SK-N-SH (cell line): ENCODE results near the gene MIPOL1. TPM values are rescaled to one million over a fixed set of nuclear protein-coding genes. Genes with fewer than 3 reads are reported as not detected.

Source experiments
- CTCF ChIA-PET: fragments of 300-600, 350-600 bp; formaldehyde crosslinking; extraction: SDS; loops from one replicate; lab custom pipeline; 2021; lab: Yijun Ruan, JAX
- POLR2A ChIA-PET: fragments of 350-600 bp; sonication (Branson Sonifier 250); formaldehyde crosslinking; extraction: SDS; loops from one replicate; lab custom pipeline; 2020; ENCODE audit warnings: antibody characterized with exemption, inconsistent platforms; lab: Yijun Ruan, JAX
- DNase-seq: peaks from one replicate; pipeline ENCODE4 v3.0.0; 2012
- H2AFZ ChIP-seq: fragments of 200-600 bp; sonication (generic); 2 replicates; pipeline ENCODE4 v1.8.1; 2016; ENCODE audit warnings: antibody characterized with exemption, mild to moderate bottlenecking, low read depth
- H3F3A ChIP-seq: fragments of 200-600 bp; sonication (generic); replicated peaks from 2 replicates; pipeline ENCODE3; 2016; ENCODE audit warnings: antibody characterized with exemption, mild to moderate bottlenecking; ENCODE audit not compliant: insufficient read depth
- H3K27ac ChIP-seq, 2 experiments: fragments of 200-500 bp in 1 of 2; fragments of 200-600 bp in 1 of 2; sonication (Bioruptor generic) in 1 of 2; sonication (generic), shearing (Covaris generic) in 1 of 2; 2 replicates each; pipeline versions ENCODE4 v1.5.1 to v1.6.1; 2014 to 2016; ENCODE audit warnings: low read depth in 2 of 2, inconsistent platforms in 1 of 2, low read length in 1 of 2, mild to moderate bottlenecking in 1 of 2, mixed read lengths in 1 of 2
- H3K27me3 ChIP-seq: fragments of 200-600 bp; sonication (generic), shearing (Covaris generic); 2 replicates; pipeline ENCODE4 v1.6.1; 2016; ENCODE audit warnings: mixed run types; ENCODE audit not compliant: insufficient read depth
- H3K36me3 ChIP-seq, 2 experiments: fragments of 200-500 bp in 1 of 2; fragments of 200-600 bp in 1 of 2; sonication (Bioruptor generic) in 1 of 2; sonication (generic) in 1 of 2; replicated peaks in 1 of 2; 2 replicates each; pipeline versions ENCODE3 to v1.5.1; 2014 to 2016; ENCODE audit warnings: low read length in 1 of 2, mild to moderate bottlenecking in 1 of 2; ENCODE audit not compliant: insufficient read depth in 2 of 2, control insufficient read depth in 1 of 2
- H3K4me1 ChIP-seq, 2 experiments: fragments of 200-500 bp in 1 of 2; fragments of 200-600 bp in 1 of 2; sonication (Bioruptor generic) in 1 of 2; sonication (generic), shearing (Covaris generic) in 1 of 2; 2 replicates each; pipeline versions ENCODE4 v1.5.1 to v1.6.1; 2014 to 2016; ENCODE audit warnings: low read depth in 1 of 2, low read length in 1 of 2, mixed run types in 1 of 2; ENCODE audit not compliant: insufficient read depth in 2 of 2, control insufficient read depth in 1 of 2
- H3K4me2 ChIP-seq: fragments of 200-600 bp; sonication (generic), shearing (Covaris generic); 2 replicates; pipeline ENCODE4 v1.6.1; 2017; ENCODE audit warnings: mixed run types
- H3K4me3 ChIP-seq, 2 experiments: fragments of 200-500 bp in 1 of 2; fragments of 200-600 bp in 1 of 2; sonication (Bioruptor generic) in 1 of 2; sonication (generic), shearing (Covaris generic) in 1 of 2; 2 replicates each; pipeline versions ENCODE4 v1.5.1 to v1.8.1; 2014 to 2016; ENCODE audit warnings: low read depth in 2 of 2, inconsistent platforms in 1 of 2, low read length in 1 of 2, mild to moderate bottlenecking in 1 of 2, mixed read lengths in 1 of 2, moderate library complexity in 1 of 2
- H3K79me2 ChIP-seq: fragments of 200-600 bp; sonication (generic); 2 replicates; pipeline ENCODE4 v1.8.1; 2017; ENCODE audit warnings: mild to moderate bottlenecking; ENCODE audit not compliant: insufficient read depth
- H3K9ac ChIP-seq: fragments of 200-600 bp; sonication (generic); 2 replicates; pipeline ENCODE4 v1.6.1; 2017; ENCODE audit warnings: mixed run types
- H3K9me2 ChIP-seq: fragments of 200-600 bp; sonication (generic); 2 replicates; pipeline ENCODE4 v1.6.1; 2017; ENCODE audit warnings: mixed run types
- H3K9me3 ChIP-seq: fragments of 200-600 bp; sonication (generic); 2 replicates; pipeline ENCODE4 v1.6.1; 2017; ENCODE audit warnings: mixed run types, mild to moderate bottlenecking, moderate library complexity
- H4K20me1 ChIP-seq: fragments of 200-600 bp; sonication (generic); 2 replicates; pipeline ENCODE4 v1.6.1; 2017; ENCODE audit warnings: mild to moderate bottlenecking, mixed run types; ENCODE audit not compliant: insufficient read depth
- ELF1 ChIP-seq: IDR thresholded peaks from 2 replicates; pipeline ENCODE4 v1.4.0; 2012
- EZH2phosphoT487 ChIP-seq: fragments of 200-600 bp; sonication (generic); IDR thresholded peaks from 2 replicates; pipeline ENCODE4 v1.6.1; 2017; ENCODE audit warnings: low read depth, mixed run types, mild to moderate bottlenecking, antibody characterized with exemption, moderate library complexity, borderline replicate concordance
- FOSL2 ChIP-seq: IDR thresholded peaks from 2 replicates; pipeline ENCODE4 v1.4.0; 2012; ENCODE audit warnings: low read depth, mild to moderate bottlenecking, moderate library complexity, borderline replicate concordance
- FOXM1 ChIP-seq: IDR thresholded peaks from 2 replicates; pipeline ENCODE4 v1.4.0; 2012; ENCODE audit warnings: low read depth, mild to moderate bottlenecking
- JUND ChIP-seq: IDR thresholded peaks from 2 replicates; pipeline ENCODE4 v1.4.0; 2012
- MEF2A ChIP-seq: IDR thresholded peaks from 2 replicates; pipeline ENCODE4 v1.4.0; 2012; ENCODE audit warnings: low read depth, borderline replicate concordance
- MXI1 ChIP-seq: IDR thresholded peaks from 2 replicates; pipeline ENCODE4 v1.6.1; 2012; ENCODE audit warnings: mild to moderate bottlenecking, low read depth, low read length, improper control_type of control experiment
- NRF1 ChIP-seq: IDR thresholded peaks from 2 replicates; pipeline ENCODE4 v1.6.1; 2012; ENCODE audit warnings: low read depth, mild to moderate bottlenecking, low read length
- RCOR1 ChIP-seq: fragments of 150-350 bp; IDR thresholded peaks from 2 replicates; pipeline ENCODE4 v1.6.1; 2017; ENCODE audit warnings: antibody characterized with exemption, low read length
- SIN3A ChIP-seq: IDR thresholded peaks from 2 replicates; pipeline ENCODE4 v1.6.1; 2012; ENCODE audit warnings: low read depth, mild to moderate bottlenecking, low read length, moderate library complexity, borderline replicate concordance
- SMC3 ChIP-seq: IDR thresholded peaks from 2 replicates; pipeline ENCODE4 v1.6.1; 2012; ENCODE audit warnings: low read depth, low read length, improper control_type of control experiment
- WGBS: methylation state at CpG from one replicate; pipeline ENCODE4 v1.1.6; 2017; ENCODE audit warnings: low lambda C conversion rate; 5-methylcytosine and 5-hydroxymethylcytosine counted together
- polyA plus RNA-seq, 3 experiments: library from polyadenylated mRNA; depleted of rRNA; stranded (reverse); fragments of >200 nt; gene quantifications; 2 replicates each; pipeline ENCODE4 v1.2.3, GENCODE V29; 2012
- TF ChIP-seq, protein P1 (sequence below): IDR thresholded peaks from 2 replicates; pipeline ENCODE4; 2012
- TF ChIP-seq, protein P2 (sequence below): IDR thresholded peaks from 2 replicates; pipeline ENCODE4 v1.4.0; 2012; ENCODE audit warnings: low read depth, borderline replicate concordance
- TF ChIP-seq, protein P3 (sequence below): fragments of 200-600 bp; sonication (generic); IDR thresholded peaks from 2 replicates; pipeline ENCODE4 v1.6.1; 2017; ENCODE audit warnings: antibody characterized with exemption, mild to moderate bottlenecking, moderate library complexity

MIPOL1 gene
- polyA plus RNA-seq, 1 of the 3 experiments (the other 2 are of a cell fraction) = 0.23 TPM

DNA sequence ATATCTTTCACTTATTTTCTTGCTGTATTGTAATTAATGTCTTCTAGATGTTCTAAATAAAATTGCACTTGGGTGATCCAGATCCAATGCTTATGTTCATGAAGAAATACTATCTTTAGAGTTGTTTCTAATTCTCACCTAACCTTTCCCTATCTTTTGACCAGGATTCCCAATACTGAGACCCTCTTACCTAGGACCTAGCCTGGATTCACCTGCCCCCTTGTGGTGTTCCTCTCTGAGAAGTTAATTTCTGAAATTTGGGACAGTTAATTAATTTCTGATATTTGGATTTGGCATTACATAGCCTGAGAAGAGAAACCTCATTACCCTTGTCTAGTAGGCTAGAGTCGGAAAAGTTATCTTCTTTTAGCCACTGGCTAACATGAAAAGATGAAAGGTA lies 367.8 kb downstream of the MIPOL1 start:
- 20% methylated on average over 1 of the region's 1 CpG for WGBS
- ChIA-PET CTCF (no interaction called here), POLR2A (no interaction called here)

DNA sequence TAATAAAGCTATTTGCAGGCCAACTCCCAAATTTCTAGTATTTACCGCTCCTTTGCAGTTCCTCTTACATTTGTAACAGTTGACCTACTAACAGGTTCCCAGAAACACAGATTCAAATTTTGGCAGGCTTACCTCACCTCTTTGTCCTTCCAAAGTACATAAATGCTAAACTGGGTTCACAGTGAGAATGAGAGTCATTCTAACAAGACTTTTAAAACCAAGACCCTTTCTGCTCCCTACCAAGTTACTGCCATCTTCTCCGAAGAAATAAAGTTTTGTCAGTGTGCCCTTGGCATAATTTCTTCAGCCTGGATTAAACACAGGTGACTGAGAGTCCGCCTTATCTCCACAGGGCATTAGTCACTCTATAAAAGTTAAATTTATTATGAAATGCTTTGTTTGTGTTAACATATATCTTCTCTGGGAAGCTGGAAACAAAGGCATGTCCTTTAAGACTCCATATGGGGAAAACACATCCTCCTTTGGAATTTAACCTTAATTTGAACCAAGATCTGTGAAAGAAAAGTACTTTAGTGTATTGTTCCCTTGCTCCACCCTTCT lies 369.2 kb downstream of the MIPOL1 start:
- Histone ChIP-seq H3K4me3 (no peak overlapping the region), H3K27me3 (no peaks in the 10 kb centered on the region), H3K27ac (no peak overlapping the region), H3K4me1 (no peaks in the 10 kb centered on the region), H3K9me2 (no peaks in the 10 kb centered on the region), H3F3A (no peaks in the 10 kb centered on the region), H3K79me2 (no peaks in the 10 kb centered on the region), H4K20me1 (no peaks in the 10 kb centered on the region), H3K9ac (no peak overlapping the region), H3K36me3 (no peaks in the 10 kb centered on the region), H3K4me2 (no peak overlapping the region), H3K9me3 (no peaks in the 10 kb centered on the region), H2AFZ (no peak overlapping the region)
- WGBS = 0% methylated on average over 3 of the region's 3 CpGs
- no peak for TF ChIP-seq MXI1
- ChIA-PET POLR2A (no interaction called here), CTCF (no interaction called here)
- DNase-seq = no peak

More for the DNA sequence above, 367.8 kb downstream of the MIPOL1 start:
- Histone ChIP-seq H3K4me1 (no peaks in the 10 kb centered on the region), H3K27me3 (no peaks in the 10 kb centered on the region), H3K36me3 (no peaks in the 10 kb centered on the region), H4K20me1 (no peaks in the 10 kb centered on the region), H3K9ac (no peak overlapping the region), H2AFZ (no peak overlapping the region), H3K4me2 (no peak overlapping the region), H3K4me3 (no peak overlapping the region), H3K9me2 (no peaks in the 10 kb centered on the region), H3K9me3 (no peaks in the 10 kb centered on the region), H3K27ac (no peak overlapping the region), H3F3A (no peaks in the 10 kb centered on the region), H3K79me2 (no peaks in the 10 kb centered on the region)
- TF ChIP-seq NRF1 (no peak), EZH2phosphoT487 (no peak), FOSL2 (no peak), RCOR1 (no peak), SIN3A (no peak), SMC3 (no peak), ELF1 (no peak), FOXM1 (no peak), MEF2A (no peak), JUND (no peak)
- TF ChIP-seq, protein P1, sequence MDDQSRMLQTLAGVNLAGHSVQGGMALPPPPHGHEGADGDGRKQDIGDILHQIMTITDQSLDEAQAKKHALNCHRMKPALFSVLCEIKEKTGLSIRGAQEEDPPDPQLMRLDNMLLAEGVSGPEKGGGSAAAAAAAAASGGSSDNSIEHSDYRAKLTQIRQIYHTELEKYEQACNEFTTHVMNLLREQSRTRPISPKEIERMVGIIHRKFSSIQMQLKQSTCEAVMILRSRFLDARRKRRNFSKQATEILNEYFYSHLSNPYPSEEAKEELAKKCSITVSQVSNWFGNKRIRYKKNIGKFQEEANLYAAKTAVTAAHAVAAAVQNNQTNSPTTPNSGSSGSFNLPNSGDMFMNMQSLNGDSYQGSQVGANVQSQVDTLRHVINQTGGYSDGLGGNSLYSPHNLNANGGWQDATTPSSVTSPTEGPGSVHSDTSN = no peak
- TF ChIP-seq, protein P2, sequence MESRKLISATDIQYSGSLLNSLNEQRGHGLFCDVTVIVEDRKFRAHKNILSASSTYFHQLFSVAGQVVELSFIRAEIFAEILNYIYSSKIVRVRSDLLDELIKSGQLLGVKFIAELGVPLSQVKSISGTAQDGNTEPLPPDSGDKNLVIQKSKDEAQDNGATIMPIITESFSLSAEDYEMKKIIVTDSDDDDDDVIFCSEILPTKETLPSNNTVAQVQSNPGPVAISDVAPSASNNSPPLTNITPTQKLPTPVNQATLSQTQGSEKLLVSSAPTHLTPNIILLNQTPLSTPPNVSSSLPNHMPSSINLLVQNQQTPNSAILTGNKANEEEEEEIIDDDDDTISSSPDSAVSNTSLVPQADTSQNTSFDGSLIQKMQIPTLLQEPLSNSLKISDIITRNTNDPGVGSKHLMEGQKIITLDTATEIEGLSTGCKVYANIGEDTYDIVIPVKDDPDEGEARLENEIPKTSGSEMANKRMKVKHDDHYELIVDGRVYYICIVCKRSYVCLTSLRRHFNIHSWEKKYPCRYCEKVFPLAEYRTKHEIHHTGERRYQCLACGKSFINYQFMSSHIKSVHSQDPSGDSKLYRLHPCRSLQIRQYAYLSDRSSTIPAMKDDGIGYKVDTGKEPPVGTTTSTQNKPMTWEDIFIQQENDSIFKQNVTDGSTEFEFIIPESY = no peak
- TF ChIP-seq, protein P3, sequence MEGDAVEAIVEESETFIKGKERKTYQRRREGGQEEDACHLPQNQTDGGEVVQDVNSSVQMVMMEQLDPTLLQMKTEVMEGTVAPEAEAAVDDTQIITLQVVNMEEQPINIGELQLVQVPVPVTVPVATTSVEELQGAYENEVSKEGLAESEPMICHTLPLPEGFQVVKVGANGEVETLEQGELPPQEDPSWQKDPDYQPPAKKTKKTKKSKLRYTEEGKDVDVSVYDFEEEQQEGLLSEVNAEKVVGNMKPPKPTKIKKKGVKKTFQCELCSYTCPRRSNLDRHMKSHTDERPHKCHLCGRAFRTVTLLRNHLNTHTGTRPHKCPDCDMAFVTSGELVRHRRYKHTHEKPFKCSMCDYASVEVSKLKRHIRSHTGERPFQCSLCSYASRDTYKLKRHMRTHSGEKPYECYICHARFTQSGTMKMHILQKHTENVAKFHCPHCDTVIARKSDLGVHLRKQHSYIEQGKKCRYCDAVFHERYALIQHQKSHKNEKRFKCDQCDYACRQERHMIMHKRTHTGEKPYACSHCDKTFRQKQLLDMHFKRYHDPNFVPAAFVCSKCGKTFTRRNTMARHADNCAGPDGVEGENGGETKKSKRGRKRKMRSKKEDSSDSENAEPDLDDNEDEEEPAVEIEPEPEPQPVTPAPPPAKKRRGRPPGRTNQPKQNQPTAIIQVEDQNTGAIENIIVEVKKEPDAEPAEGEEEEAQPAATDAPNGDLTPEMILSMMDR = no peak
- no peak for DNase-seq
